Body of pancreas (tissue), 4 donors: ENCODE results near the gene GOPC. TPM values are rescaled to one million over a fixed set of nuclear protein-coding genes. Genes with fewer than 3 reads are reported as not detected.

Experiments
- ATAC-seq: fragments of 150-250 bp; one replicate; pipeline ENCODE4 v1.9.1; 2016
- DNase-seq, 4 donors: peaks; one replicate each; pipeline ENCODE4 v3.0.0-alpha.2; 2019
- H3K27ac ChIP-seq, 4 donors: fragments of 200-600 bp; sonication (generic); 1 replicate in 3 of 4; 2 replicates in 1 of 4; pipeline versions ENCODE4 v1.5.1 to v1.6.1; 2016 to 2019; ENCODE audit warnings: mild to moderate bottlenecking in 1 of 4, mixed read lengths in 1 of 4, moderate library complexity in 1 of 4
- H3K27me3 ChIP-seq, 2 donors: fragments of 200-600 bp; sonication (generic); one replicate each; pipeline ENCODE4 v1.6.0; 2016; ENCODE audit warnings: mild to moderate bottlenecking in 1 of 2
- H3K36me3 ChIP-seq, 2 donors: fragments of 200-600 bp; sonication (generic); replicated peaks in 1 of 2; 2 replicates each; pipeline ENCODE4 v1.5.1; 2016; ENCODE audit warnings: low read depth in 2 of 2; ENCODE audit not compliant: insufficient read depth in 1 of 2
- H3K4me1 ChIP-seq: fragments of 200-600 bp; sonication (generic); one replicate; pipeline ENCODE4 v1.6.0; 2016
- H3K4me3 ChIP-seq, 2 donors: fragments of 200-600 bp; sonication (generic); 1 replicate in 1 of 2; 2 replicates in 1 of 2; pipeline ENCODE4 v1.5.1; 2016 to 2019
- H3K9me3 ChIP-seq, 3 donors: fragments of 200-600 bp; sonication (generic); 1 replicate in 2 of 3; 2 replicates in 1 of 3; pipeline ENCODE4 v1.5.1; 2016
- CTCF ChIP-seq, 7 experiments: fragments of 450-650 bp in 4 of 7; fragments of 200-600 bp in 3 of 7; sonication (generic) in 3 of 7; IDR thresholded peaks; one replicate each; pipeline ENCODE4 v1.5.1; 2016 to 2019; ENCODE audit warnings: antibody characterized with exemption in 7 of 7
- POLR2A ChIP-seq, 3 donors: fragments of 450-650 bp; IDR thresholded peaks; one replicate each; pipeline ENCODE4 v1.6.1; 2016; ENCODE audit warnings: antibody characterized with exemption in 3 of 3, mild to moderate bottlenecking in 2 of 3
- WGBS, 2 donors: methylation state at CpG; one replicate each; pipeline ENCODE4 v1.1.5; 2017; 5-methylcytosine and 5-hydroxymethylcytosine counted together
- intact Hi-C: fragments of 100-400 bp; cut with DNase I; formaldehyde crosslinking; loops from one replicate; pipeline ENCODE4 v1.15.1; 2023
- total RNA-seq, 2 donors: library from RNA; depleted of rRNA; stranded (reverse); fragments of >200 nt; gene quantifications; one replicate each; pipeline ENCODE4 v1.1.0, GENCODE V29; 2016

GOPC gene
- total RNA-seq, 2 donors from 2014 or later = 7.9 to 16.6 TPM

DNA sequence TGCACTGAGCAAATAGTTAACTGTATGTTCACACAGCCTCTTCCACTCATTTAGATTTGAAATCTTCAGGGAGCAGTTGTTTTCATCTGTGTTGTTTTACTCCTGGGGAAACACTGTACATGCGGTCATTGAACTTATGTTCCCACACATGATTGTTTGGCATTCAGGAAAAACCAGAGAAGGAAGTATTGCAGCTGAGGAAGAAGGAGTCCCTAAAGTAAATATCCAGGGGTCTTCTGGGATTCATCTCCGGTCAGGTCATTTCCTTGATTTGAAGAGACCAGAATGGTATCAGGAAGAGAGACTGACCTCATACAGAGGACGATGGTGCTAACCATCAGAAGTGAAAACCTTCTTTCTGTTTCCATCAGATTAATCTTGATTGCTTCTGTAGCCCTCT lies 67.3 kb downstream of the GOPC start:
- H3K36me3 ChIP-seq = peaks cover 0 to 2% of the 10 kb centered on the region in 2 donors

DNA sequence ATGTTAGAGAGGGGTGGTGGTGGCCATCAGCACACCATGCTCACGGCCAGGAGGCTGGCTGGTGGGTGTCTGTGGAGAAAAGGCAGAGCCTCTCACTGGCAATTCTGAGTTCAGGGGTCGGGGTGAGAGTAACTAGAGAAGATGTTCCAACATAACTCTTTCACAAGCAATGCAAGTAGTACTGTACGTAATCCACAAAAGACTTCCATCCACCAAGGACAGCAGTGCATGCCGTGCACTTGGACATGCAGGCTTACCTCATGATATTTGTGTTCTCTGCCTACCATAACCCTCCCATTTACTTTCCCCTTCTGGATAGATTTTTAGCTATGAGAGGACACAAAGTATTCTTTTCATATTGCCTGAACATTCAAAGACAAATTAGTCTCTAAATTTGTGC lies 68.5 kb downstream of the GOPC start:
- 89 to 94% methylated on average over 4 of the region's 4 CpGs for WGBS, 2 donors
- ATAC-seq = no peak
- H3K27me3 ChIP-seq = no peaks in the 10 kb centered on the region

More for the DNA sequence above, 67.3 kb downstream of the GOPC start:
- Histone ChIP-seq H3K27ac (no peak overlapping the region), H3K4me1 (no peaks in the 10 kb centered on the region), H3K4me3 (no peak overlapping the region), H3K9me3 (no peaks in the 10 kb centered on the region), H3K27me3 (no peaks in the 10 kb centered on the region)
- no peak for TF ChIP-seq CTCF (IDR thresholded peaks at IDR 0.05)
- no peak for TF ChIP-seq POLR2A (IDR thresholded peaks at IDR 0.05)
- no peak for ATAC-seq
- intact Hi-C loops = no loop called here
- no peak for DNase-seq
- WGBS, 2 donors = 74 to 77% methylated on average over 3 of the region's 3 CpGs

DNA sequence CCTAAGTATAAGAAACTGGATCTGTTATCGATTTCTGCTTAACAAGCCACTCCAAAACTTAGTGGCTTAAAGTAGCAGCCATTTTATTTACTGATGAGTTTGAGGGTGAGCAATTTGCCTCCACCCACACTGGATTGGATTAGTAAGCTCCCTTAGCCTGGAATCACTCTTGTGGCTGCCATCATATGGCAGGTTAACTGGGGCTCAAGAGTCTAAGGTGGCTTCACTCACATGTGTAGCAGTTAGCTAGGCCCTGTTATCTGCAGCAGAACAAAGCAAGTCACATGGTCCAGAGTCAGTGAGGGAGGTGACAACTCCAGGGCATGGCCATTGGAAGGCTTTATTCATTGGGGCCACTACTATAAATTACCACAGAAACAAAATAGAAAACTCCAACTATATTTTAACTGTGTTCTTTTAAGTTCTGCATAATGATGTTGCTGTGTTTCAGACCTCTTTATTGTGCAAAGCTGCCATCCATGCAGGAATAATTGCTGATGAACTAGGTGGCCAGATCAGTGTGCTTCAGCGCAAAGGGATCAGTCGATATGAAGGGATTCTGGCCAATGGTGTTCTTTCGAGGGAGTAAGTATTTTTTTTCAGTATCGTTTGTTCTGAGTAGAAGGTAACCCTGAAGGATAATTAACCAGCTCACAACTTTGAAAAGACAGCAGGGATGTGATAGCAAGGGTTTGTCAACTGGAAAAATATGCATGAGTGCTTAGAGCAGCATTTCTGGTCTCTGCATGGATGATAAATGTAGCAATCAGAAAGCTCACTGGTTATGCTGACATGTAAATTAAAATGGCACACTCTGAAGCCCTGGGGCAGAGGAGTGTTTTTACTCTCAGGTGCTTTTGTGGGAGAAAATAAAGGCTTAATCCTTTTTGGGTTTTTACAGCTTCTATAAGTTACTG lies 70.2 kb downstream of the GOPC start:
- 82 to 92% methylated on average over 5 of the region's 5 CpGs for WGBS, 2 donors
- H3K27ac ChIP-seq = no peak overlapping the region
- no peaks in the 10 kb centered on the region for H3K4me1 ChIP-seq
- H3K4me3 ChIP-seq = no peak overlapping the region
- intact Hi-C loops = no loop called here
- H3K9me3 ChIP-seq = no peaks in the 10 kb centered on the region
- no peaks in the 10 kb centered on the region for H3K27me3 ChIP-seq
- no peak for ATAC-seq
- no peak for TF ChIP-seq POLR2A (IDR thresholded peaks at IDR 0.05)
- TF ChIP-seq CTCF (IDR thresholded peaks at IDR 0.05) = no peak
- DNase-seq = no peak
- no peaks in the 10 kb centered on the region for H3K36me3 ChIP-seq

More for the DNA sequence above, 68.5 kb downstream of the GOPC start:
- intact Hi-C loops = no loop called here
- no peaks in the 10 kb centered on the region for H3K9me3 ChIP-seq
- H3K4me3 ChIP-seq = no peak overlapping the region
- H3K4me1 ChIP-seq = no peaks in the 10 kb centered on the region
- H3K36me3 ChIP-seq = peaks cover 0 to under 1% of the 10 kb centered on the region in 2 donors
- H3K27ac ChIP-seq = no peak overlapping the region
- no peak for DNase-seq
- TF ChIP-seq CTCF (IDR thresholded peaks at IDR 0.05) = no peak
- TF ChIP-seq POLR2A (IDR thresholded peaks at IDR 0.05) = no peak

DNA sequence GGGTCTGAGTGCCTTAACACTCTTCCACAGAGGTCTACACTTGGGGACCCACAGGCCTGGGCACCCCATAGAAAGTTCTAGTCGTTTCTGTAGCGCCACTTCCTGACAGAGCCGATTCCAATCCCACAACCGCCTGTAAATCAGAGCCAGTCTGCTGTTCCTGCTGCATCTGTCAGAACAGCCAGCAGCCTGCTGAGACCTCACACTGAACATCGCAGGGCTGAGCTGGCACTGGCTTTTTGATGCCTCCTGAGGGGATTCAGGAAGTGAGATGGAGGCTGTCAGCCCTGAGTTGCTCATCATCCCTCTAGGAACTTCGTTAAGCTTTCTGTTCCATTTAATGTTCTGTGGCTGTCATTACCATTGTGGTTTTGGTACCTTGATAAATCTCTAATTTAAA lies 71.0 kb downstream of the GOPC start:
- Histone ChIP-seq H3K4me1 (no peaks in the 10 kb centered on the region), H3K27ac (no peak overlapping the region), H3K27me3 (no peaks in the 10 kb centered on the region), H3K36me3 (no peaks in the 10 kb centered on the region), H3K9me3 (no peaks in the 10 kb centered on the region), H3K4me3 (no peak overlapping the region)
- WGBS, 2 donors = 65 to 95% methylated on average over 6 of the region's 6 CpGs
- DNase-seq (no peak), ATAC-seq (no peak)
- no peak for TF ChIP-seq CTCF (IDR thresholded peaks at IDR 0.05)
- no peak for TF ChIP-seq POLR2A (IDR thresholded peaks at IDR 0.05)
- intact Hi-C loops = no loop called here
